ENCODE measurements around the gene AKAP8. TPM values are rescaled to one million over a fixed set of nuclear protein-coding genes. Genes with fewer than 3 reads are reported as not detected.

AKAP8 gene
- total and polyA plus RNA-seq, 9 donors, result 13.6 to 53.3 (median 34.2) TPM

- Histone ChIP-seq H3K4me3 (no peak overlapping the region), H3K4me1 (ENCODE audit: insufficient read depth) (peaks cover 11% of the 10 kb centered on the region), H3K27ac (no peak overlapping the region), H3K9me3 (no peaks in the 10 kb centered on the region), H3K36me3 (no peaks in the 10 kb centered on the region), H3K27me3 (no peaks in the 10 kb centered on the region)
- 93 to 95% (median 93%) methylated on average over 8 of the region's 8 CpGs for WGBS, 3 donors
- no peak for DNase-seq
- no peak for TF ChIP-seq CTCF (IDR thresholded peaks at IDR 0.05)
- no peak for TF ChIP-seq EP300 (IDR thresholded peaks at IDR 0.05)
- no peak for TF ChIP-seq POLR2A (IDR thresholded peaks at IDR 0.05)
- intact Hi-C loops (cut with DNase I), result no loop called here
Observed at GRCh38 chr19:15399234-15399515, 19.6 kb upstream of the AKAP8 start.

- intact Hi-C loops (cut with DNase I), result no loop called here
- TF ChIP-seq CTCF (IDR thresholded peaks at IDR 0.05) (no peak), EP300 (IDR thresholded peaks at IDR 0.05) (no peak), POLR2A (IDR thresholded peaks at IDR 0.05) (no peak)
- H3K4me3 ChIP-seq, result no peak overlapping the region
- no peaks in the 10 kb centered on the region for H3K27me3 ChIP-seq
- H3K36me3 ChIP-seq, result no peaks in the 10 kb centered on the region
- H3K9me3 ChIP-seq, result no peaks in the 10 kb centered on the region
- no peak overlapping the region for H3K27ac ChIP-seq
- peaks cover 7% of the 10 kb centered on the region for H3K4me1 ChIP-seq (ENCODE audit: insufficient read depth)
- 83 to 87% (median 84%) methylated on average over 44 to 50 of the region's 50 CpGs for WGBS, 3 donors
- no peak for DNase-seq
Observed at GRCh38 chr19:15398501-15399233, 19.1 kb upstream of the AKAP8 start.

- no peaks in the 10 kb centered on the region for H3K4me1 ChIP-seq (ENCODE audit: insufficient read depth)
- no peak for DNase-seq
- 77 to 84% (median 83%) methylated on average over 11 of the region's 11 CpGs for WGBS, 3 donors
- H3K4me3 ChIP-seq, result no peak overlapping the region
- intact Hi-C loops (cut with DNase I), result no loop called here
- no peak for TF ChIP-seq CTCF (IDR thresholded peaks at IDR 0.05)
- no peak overlapping the region for H3K27ac ChIP-seq
- no peaks in the 10 kb centered on the region for H3K36me3 ChIP-seq
- no peaks in the 10 kb centered on the region for H3K9me3 ChIP-seq
- H3K27me3 ChIP-seq, result no peaks in the 10 kb centered on the region
Observed at GRCh38 chr19:15397782-15398181, 18.2 kb upstream of the AKAP8 start.

GRCh38 chr19:15397236-15397635 is 17.6 kb upstream of the AKAP8 start:
- no peak for DNase-seq
- intact Hi-C loops (cut with DNase I), result no loop called here
- Histone ChIP-seq H3K27ac (no peak overlapping the region), H3K4me1 (ENCODE audit: insufficient read depth) (no peaks in the 10 kb centered on the region), H3K4me3 (no peak overlapping the region), H3K27me3 (no peaks in the 10 kb centered on the region), H3K9me3 (no peaks in the 10 kb centered on the region), H3K36me3 (no peaks in the 10 kb centered on the region)
- TF ChIP-seq POLR2A (IDR thresholded peaks at IDR 0.05) (no peak), CTCF (IDR thresholded peaks at IDR 0.05) (no peak), EP300 (IDR thresholded peaks at IDR 0.05) (no peak)
- 85 to 92% (median 87%) methylated on average over 6 of the region's 6 CpGs for WGBS, 3 donors

Measured in ovary (tissue), 9 donors.